ENCODE measurements around the gene ZC3HAV1. TPM values are rescaled to one million over a fixed set of nuclear protein-coding genes. Genes with fewer than 3 reads are reported as not detected.
A peak's percentile ranks its signal among the peaks of the same experiment; 100 is the strongest.

The ZC3HAV1 gene
- total RNA-seq, 1 experiment from 2014 or later: 38.0 TPM

DNA sequence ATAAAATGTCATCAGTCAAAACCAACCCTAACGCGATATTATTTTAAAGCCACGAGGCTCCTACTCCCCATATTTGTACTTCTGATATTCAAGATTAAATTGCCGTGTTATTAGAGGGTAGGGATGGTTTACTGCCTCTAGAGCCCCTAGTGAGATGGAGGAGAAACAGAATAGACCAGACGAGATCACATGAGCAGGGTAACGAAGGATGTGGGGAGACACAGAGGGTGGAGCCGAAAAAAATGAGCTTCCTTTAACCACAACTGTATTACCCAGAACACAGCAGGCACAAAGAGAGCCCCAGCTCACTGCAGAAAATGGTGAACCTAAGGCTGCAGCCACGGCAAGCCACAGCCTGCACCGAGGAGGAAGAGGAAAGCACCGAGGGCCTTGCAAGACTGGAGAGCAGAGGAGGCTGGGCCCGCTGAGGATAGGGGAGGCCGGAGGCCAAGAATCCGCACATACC is 14.3 kb downstream of the ZC3HAV1 start:
- Mint-ChIP-seq H3K9me3 (no peaks in the 10 kb centered on the region), H3K36me3 (peaks cover 13% of the 10 kb centered on the region), H3K4me3 (no peak overlapping the region), H3K27ac (peak overlapping the region; percentile 90), H3K27me3 (ENCODE audit: low read depth) (no peaks in the 10 kb centered on the region), H3K4me1 (peaks cover 56% of the 10 kb centered on the region)
- POLR2A ChIA-PET: interaction anchor here (0.6 kb wide), 1 partner anchor 42 kb away, joined by 4 read pairs; no protein-coding TSS in a partner anchor
- ATAC-seq: peak; percentile 67
- TF ChIP-seq RELA (CRISPR knock-in tag; IDR thresholded peaks at IDR 0.05; ENCODE audit: borderline replicate concordance): no peak
- TF ChIP-seq, protein P1, sequence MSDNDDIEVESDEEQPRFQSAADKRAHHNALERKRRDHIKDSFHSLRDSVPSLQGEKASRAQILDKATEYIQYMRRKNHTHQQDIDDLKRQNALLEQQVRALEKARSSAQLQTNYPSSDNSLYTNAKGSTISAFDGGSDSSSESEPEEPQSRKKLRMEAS (CRISPR knock-in tag; IDR thresholded peaks at IDR 0.05): no peak
- TF ChIP-seq, protein P2, sequence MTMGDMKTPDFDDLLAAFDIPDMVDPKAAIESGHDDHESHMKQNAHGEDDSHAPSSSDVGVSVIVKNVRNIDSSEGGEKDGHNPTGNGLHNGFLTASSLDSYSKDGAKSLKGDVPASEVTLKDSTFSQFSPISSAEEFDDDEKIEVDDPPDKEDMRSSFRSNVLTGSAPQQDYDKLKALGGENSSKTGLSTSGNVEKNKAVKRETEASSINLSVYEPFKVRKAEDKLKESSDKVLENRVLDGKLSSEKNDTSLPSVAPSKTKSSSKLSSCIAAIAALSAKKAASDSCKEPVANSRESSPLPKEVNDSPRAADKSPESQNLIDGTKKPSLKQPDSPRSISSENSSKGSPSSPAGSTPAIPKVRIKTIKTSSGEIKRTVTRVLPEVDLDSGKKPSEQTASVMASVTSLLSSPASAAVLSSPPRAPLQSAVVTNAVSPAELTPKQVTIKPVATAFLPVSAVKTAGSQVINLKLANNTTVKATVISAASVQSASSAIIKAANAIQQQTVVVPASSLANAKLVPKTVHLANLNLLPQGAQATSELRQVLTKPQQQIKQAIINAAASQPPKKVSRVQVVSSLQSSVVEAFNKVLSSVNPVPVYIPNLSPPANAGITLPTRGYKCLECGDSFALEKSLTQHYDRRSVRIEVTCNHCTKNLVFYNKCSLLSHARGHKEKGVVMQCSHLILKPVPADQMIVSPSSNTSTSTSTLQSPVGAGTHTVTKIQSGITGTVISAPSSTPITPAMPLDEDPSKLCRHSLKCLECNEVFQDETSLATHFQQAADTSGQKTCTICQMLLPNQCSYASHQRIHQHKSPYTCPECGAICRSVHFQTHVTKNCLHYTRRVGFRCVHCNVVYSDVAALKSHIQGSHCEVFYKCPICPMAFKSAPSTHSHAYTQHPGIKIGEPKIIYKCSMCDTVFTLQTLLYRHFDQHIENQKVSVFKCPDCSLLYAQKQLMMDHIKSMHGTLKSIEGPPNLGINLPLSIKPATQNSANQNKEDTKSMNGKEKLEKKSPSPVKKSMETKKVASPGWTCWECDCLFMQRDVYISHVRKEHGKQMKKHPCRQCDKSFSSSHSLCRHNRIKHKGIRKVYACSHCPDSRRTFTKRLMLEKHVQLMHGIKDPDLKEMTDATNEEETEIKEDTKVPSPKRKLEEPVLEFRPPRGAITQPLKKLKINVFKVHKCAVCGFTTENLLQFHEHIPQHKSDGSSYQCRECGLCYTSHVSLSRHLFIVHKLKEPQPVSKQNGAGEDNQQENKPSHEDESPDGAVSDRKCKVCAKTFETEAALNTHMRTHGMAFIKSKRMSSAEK (CRISPR knock-in tag; IDR thresholded peaks at IDR 0.05; ENCODE audit: borderline replicate concordance): no peak
- TF ChIP-seq EMX1 (CRISPR knock-in tag; IDR thresholded peaks at IDR 0.05): no peak
- TF ChIP-seq, protein P3, sequence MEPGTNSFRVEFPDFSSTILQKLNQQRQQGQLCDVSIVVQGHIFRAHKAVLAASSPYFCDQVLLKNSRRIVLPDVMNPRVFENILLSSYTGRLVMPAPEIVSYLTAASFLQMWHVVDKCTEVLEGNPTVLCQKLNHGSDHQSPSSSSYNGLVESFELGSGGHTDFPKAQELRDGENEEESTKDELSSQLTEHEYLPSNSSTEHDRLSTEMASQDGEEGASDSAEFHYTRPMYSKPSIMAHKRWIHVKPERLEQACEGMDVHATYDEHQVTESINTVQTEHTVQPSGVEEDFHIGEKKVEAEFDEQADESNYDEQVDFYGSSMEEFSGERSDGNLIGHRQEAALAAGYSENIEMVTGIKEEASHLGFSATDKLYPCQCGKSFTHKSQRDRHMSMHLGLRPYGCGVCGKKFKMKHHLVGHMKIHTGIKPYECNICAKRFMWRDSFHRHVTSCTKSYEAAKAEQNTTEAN (CRISPR knock-in tag; IDR thresholded peaks at IDR 0.05): no peak
- TF ChIP-seq JUN (CRISPR knock-in tag; IDR thresholded peaks at IDR 0.05): no peak
- no peak for TF ChIP-seq ZNF671 (CRISPR knock-in tag; IDR thresholded peaks at IDR 0.05)
- TF ChIP-seq, protein P4, sequence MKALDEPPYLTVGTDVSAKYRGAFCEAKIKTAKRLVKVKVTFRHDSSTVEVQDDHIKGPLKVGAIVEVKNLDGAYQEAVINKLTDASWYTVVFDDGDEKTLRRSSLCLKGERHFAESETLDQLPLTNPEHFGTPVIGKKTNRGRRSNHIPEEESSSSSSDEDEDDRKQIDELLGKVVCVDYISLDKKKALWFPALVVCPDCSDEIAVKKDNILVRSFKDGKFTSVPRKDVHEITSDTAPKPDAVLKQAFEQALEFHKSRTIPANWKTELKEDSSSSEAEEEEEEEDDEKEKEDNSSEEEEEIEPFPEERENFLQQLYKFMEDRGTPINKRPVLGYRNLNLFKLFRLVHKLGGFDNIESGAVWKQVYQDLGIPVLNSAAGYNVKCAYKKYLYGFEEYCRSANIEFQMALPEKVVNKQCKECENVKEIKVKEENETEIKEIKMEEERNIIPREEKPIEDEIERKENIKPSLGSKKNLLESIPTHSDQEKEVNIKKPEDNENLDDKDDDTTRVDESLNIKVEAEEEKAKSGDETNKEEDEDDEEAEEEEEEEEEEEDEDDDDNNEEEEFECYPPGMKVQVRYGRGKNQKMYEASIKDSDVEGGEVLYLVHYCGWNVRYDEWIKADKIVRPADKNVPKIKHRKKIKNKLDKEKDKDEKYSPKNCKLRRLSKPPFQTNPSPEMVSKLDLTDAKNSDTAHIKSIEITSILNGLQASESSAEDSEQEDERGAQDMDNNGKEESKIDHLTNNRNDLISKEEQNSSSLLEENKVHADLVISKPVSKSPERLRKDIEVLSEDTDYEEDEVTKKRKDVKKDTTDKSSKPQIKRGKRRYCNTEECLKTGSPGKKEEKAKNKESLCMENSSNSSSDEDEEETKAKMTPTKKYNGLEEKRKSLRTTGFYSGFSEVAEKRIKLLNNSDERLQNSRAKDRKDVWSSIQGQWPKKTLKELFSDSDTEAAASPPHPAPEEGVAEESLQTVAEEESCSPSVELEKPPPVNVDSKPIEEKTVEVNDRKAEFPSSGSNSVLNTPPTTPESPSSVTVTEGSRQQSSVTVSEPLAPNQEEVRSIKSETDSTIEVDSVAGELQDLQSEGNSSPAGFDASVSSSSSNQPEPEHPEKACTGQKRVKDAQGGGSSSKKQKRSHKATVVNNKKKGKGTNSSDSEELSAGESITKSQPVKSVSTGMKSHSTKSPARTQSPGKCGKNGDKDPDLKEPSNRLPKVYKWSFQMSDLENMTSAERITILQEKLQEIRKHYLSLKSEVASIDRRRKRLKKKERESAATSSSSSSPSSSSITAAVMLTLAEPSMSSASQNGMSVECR (CRISPR knock-in tag; IDR thresholded peaks at IDR 0.05; ENCODE audit: borderline replicate concordance): no peak
- TF ChIP-seq, protein P5, sequence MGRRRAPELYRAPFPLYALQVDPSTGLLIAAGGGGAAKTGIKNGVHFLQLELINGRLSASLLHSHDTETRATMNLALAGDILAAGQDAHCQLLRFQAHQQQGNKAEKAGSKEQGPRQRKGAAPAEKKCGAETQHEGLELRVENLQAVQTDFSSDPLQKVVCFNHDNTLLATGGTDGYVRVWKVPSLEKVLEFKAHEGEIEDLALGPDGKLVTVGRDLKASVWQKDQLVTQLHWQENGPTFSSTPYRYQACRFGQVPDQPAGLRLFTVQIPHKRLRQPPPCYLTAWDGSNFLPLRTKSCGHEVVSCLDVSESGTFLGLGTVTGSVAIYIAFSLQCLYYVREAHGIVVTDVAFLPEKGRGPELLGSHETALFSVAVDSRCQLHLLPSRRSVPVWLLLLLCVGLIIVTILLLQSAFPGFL (CRISPR knock-in tag; IDR thresholded peaks at IDR 0.05; ENCODE audit: borderline replicate concordance): no peak
- CTCF ChIA-PET: interaction anchor here (1.1 kb wide), 1 partner anchor 20 kb away, joined by 5 read pairs; no protein-coding TSS in a partner anchor
- no peak for DNase-seq (ENCODE audit: low spot score)

DNA sequence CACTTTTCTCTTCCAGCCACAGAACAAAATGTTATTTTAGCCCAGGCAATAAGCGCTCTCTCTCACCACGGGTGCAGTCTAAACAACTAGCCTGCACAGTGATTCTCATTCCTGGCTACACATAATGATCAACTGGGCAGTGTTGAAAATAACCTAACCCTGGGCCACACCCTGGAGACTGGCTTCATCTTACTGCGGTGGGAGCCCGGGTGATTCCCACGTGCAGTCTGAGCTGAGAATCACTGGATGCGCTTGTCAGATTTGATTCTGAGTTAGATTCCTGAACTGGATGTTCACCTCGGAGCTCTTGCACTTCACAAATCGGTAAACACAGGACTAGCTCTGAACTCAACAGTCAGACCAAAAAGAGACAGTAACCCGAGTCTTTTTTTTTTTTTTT is 14.9 kb downstream of the ZC3HAV1 start:
- no peaks in the 10 kb centered on the region for H3K9me3 Mint-ChIP-seq
- no peak; the same call in 1 of the 2 replicates for ATAC-seq
- POLR2A ChIA-PET: interaction anchor here (0.6 kb wide), 2 partner anchors 28 to 42 kb away, joined by 3 to 4 read pairs; no protein-coding TSS in a partner anchor
- peaks cover 11% of the 10 kb centered on the region for H3K36me3 Mint-ChIP-seq
- no peaks in the 10 kb centered on the region for H3K27me3 Mint-ChIP-seq (ENCODE audit: low read depth)
- CTCF ChIA-PET: interaction anchor here (0.6 to 1.5 kb wide), 5 partner anchors 17 to 296 kb away, joined by 4 to 7 read pairs (median 4); partner anchors contain the start of gene ATP6V0A4
- peak overlapping the region; percentile 90 for H3K27ac Mint-ChIP-seq
- peaks cover 56% of the 10 kb centered on the region for H3K4me1 Mint-ChIP-seq
- H3K4me3 Mint-ChIP-seq: no peak overlapping the region
- no peak for DNase-seq (ENCODE audit: low spot score)
- no peak for TF ChIP-seq ZNF121 (CRISPR knock-in tag; IDR thresholded peaks at IDR 0.05)
- TF ChIP-seq, protein P6, sequence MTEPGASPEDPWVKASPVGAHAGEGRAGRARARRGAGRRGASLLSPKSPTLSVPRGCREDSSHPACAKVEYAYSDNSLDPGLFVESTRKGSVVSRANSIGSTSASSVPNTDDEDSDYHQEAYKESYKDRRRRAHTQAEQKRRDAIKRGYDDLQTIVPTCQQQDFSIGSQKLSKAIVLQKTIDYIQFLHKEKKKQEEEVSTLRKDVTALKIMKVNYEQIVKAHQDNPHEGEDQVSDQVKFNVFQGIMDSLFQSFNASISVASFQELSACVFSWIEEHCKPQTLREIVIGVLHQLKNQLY (CRISPR knock-in tag; IDR thresholded peaks at IDR 0.05): no peak
- no peak for TF ChIP-seq ESRRA (CRISPR knock-in tag; IDR thresholded peaks at IDR 0.05; ENCODE audit: borderline replicate concordance)
- TF ChIP-seq, protein P7, sequence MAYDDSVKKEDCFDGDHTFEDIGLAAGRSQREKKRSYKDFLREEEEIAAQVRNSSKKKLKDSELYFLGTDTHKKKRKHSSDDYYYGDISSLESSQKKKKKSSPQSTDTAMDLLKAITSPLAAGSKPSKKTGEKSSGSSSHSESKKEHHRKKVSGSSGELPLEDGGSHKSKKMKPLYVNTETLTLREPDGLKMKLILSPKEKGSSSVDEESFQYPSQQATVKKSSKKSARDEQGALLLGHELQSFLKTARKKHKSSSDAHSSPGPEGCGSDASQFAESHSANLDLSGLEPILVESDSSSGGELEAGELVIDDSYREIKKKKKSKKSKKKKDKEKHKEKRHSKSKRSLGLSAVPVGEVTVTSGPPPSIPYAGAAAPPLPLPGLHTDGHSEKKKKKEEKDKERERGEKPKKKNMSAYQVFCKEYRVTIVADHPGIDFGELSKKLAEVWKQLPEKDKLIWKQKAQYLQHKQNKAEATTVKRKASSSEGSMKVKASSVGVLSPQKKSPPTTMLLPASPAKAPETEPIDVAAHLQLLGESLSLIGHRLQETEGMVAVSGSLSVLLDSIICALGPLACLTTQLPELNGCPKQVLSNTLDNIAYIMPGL (CRISPR knock-in tag; IDR thresholded peaks at IDR 0.05): no peak
- TF ChIP-seq EMX1 (CRISPR knock-in tag; IDR thresholded peaks at IDR 0.05): no peak
- no peak for TF ChIP-seq SMAD4 (CRISPR knock-in tag; IDR thresholded peaks at IDR 0.05)
- TF ChIP-seq PRRX2 (CRISPR knock-in tag; IDR thresholded peaks at IDR 0.05): no peak
- TF ChIP-seq SP1 (CRISPR knock-in tag; conservative IDR thresholded peaks at IDR 0.05): no peak
- no peak for TF ChIP-seq MXD4 (CRISPR knock-in tag; IDR thresholded peaks at IDR 0.05; ENCODE audit: borderline replicate concordance)
- TF ChIP-seq, protein P8, sequence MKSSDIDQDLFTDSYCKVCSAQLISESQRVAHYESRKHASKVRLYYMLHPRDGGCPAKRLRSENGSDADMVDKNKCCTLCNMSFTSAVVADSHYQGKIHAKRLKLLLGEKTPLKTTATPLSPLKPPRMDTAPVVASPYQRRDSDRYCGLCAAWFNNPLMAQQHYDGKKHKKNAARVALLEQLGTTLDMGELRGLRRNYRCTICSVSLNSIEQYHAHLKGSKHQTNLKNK (CRISPR knock-in tag; IDR thresholded peaks at IDR 0.05): no peak
- TF ChIP-seq FOXJ3 (CRISPR knock-in tag; IDR thresholded peaks at IDR 0.05; ENCODE audit: borderline replicate concordance): no peak

All from WTC11 (cell line).